Lung (tissue), 16 donors: ENCODE data around the gene MAOA. TPM values are rescaled to one million over a fixed set of nuclear protein-coding genes. Genes with fewer than 3 reads are reported as not detected.
A peak's percentile ranks its signal among the peaks of the same experiment; 100 is the strongest.

Experiments used
- ATAC-seq: fragments of 200-7000 bp; cut with Tn5 transposase; one replicate; pipeline ENCODE4 v1.9.1; 2020; ENCODE audit warnings: moderate number of reproducible peaks; ENCODE audit not compliant: insufficient read depth, low FRiP score
- DNase-seq, 3 donors: peaks; one replicate each; pipeline ENCODE4 v3.0.0-alpha.2; 2013 to 2017
- H3K27ac ChIP-seq, 2 donors: one replicate each; pipeline ENCODE4 v1.5.1; 2013; ENCODE audit warnings: mild to moderate bottlenecking in 2 of 2, moderate library complexity in 2 of 2, control low read depth in 1 of 2, inconsistent platforms in 1 of 2, low read depth in 1 of 2, low read length in 1 of 2
- H3K27me3 ChIP-seq, 3 donors: one replicate each; pipeline ENCODE4 v1.5.1; 2013; ENCODE audit warnings: low read length in 2 of 3; ENCODE audit not compliant: control insufficient read depth in 3 of 3, insufficient read depth in 3 of 3
- H3K36me3 ChIP-seq, 4 donors: one replicate each; pipeline ENCODE4 v1.5.1; 2013; ENCODE audit warnings: low read length in 4 of 4, mild to moderate bottlenecking in 1 of 4, moderate library complexity in 1 of 4; ENCODE audit not compliant: control insufficient read depth in 4 of 4, insufficient read depth in 4 of 4
- H3K4me1 ChIP-seq, 5 donors: one replicate each; pipeline ENCODE4 v1.5.1; 2013; ENCODE audit warnings: low read length in 5 of 5, mild to moderate bottlenecking in 2 of 5, moderate library complexity in 1 of 5; ENCODE audit not compliant: control insufficient read depth in 5 of 5, insufficient read depth in 5 of 5
- H3K4me3 ChIP-seq: one replicate; pipeline ENCODE4 v1.5.1; 2013; ENCODE audit warnings: mild to moderate bottlenecking, control low read depth, moderate library complexity
- H3K9ac ChIP-seq, 2 donors: one replicate each; pipeline ENCODE4 v1.5.1; 2013; ENCODE audit warnings: low read length in 2 of 2, control low read depth in 1 of 2; ENCODE audit not compliant: insufficient read depth in 1 of 2
- H3K9me3 ChIP-seq, 4 donors: one replicate each; pipeline ENCODE4 v1.5.1; 2013; ENCODE audit warnings: low read length in 3 of 4, mild to moderate bottlenecking in 1 of 4, moderate library complexity in 1 of 4; ENCODE audit not compliant: control insufficient read depth in 4 of 4, insufficient read depth in 3 of 4
- WGBS, 2 donors: extraction: QIAGEN DNeasy Blood & Tissue Kit; methylation state at CpG; one replicate each; pipeline ENCODE4 v1.1.7; 2013; 5-methylcytosine and 5-hydroxymethylcytosine counted together
- long read RNA-seq, 5 donors: transcript quantifications; one replicate each; lab custom pipeline, GENCODE V29; 2026
- polyA plus RNA-seq, 2 donors: library from polyadenylated mRNA; stranded (reverse); fragments of 200-250 nt; gene quantifications; one replicate each; pipeline ENCODE4 v1.2.1, GENCODE V29; 2013
- total RNA-seq, 2 donors: library from RNA; depleted of rRNA in 1 of 2; stranded (reverse); fragments of >200 nt in 1 of 2; gene quantifications; one replicate each; pipeline ENCODE4 v1.2.1, GENCODE V29; 2014 to 2021
- TF ChIP-seq, protein P1 (sequence below): IDR thresholded peaks from 2 replicates; pipeline ENCODE4 v1.5.1; 2012; ENCODE audit warnings: mild to moderate bottlenecking; ENCODE audit errors: control extremely low read depth, extremely low read depth
- donor health status: control.
- donor health status: control.
- donor health status: Bipolar disorder and iron deficiency.
- donor health status: healthy.
- donor health status: DM: yes; HTN: yes; CAD: no.

Gene MAOA
- 100 to 1,000 TPM; 134 to 187 TPM for total RNA-seq
- polyA plus RNA-seq = 100 to 1,000 TPM in 1 of 2 donors, 10 to 100 TPM in 1; 70.0 to 101 TPM
- long read RNA-seq, donor 1, full-length matches to known transcripts = 11 of 11 reads
- long read RNA-seq, donor 1, partial matches to known transcripts = 0 of 11 reads
- long read RNA-seq, donor 1, other reads (novel, unspliced or antisense) = 0 of 11 reads
- long read RNA-seq, donor 2, full-length matches to known transcripts = 4 of 4 reads
- long read RNA-seq, donor 2, partial matches to known transcripts = 0 of 4 reads
- long read RNA-seq, donor 2, other reads (novel, unspliced or antisense) = 0 of 4 reads
- long read RNA-seq, donor 3, full-length matches to known transcripts = 5 of 5 reads
- long read RNA-seq, donor 3, partial matches to known transcripts = 0 of 5 reads
- long read RNA-seq, donor 3, other reads (novel, unspliced or antisense) = 0 of 5 reads
- long read RNA-seq, donor 4, full-length matches to known transcripts = 3 of 3 reads
- long read RNA-seq, donor 4, partial matches to known transcripts = 0 of 3 reads
- long read RNA-seq, donor 4, other reads (novel, unspliced or antisense) = 0 of 3 reads
- long read RNA-seq, donor 5, full-length matches to known transcripts = 6 of 6 reads
- long read RNA-seq, donor 5, partial matches to known transcripts = 0 of 6 reads
- long read RNA-seq, donor 5, other reads (novel, unspliced or antisense) = 0 of 6 reads

GRCh38 chrX:43656005-43656494 is at the start of gene MAOA:
TSS of gene MAOA (plus strand) at chrX:43656299. CDS start at chrX:43656342, 43 bp downstream.
- H3K9ac ChIP-seq = peak within 1 kb of the TSS; percentile 11 to 74
- ATAC-seq = peak; percentile 48
- 2 to 39% methylated on average over 25 to 29 of the region's 29 CpGs for WGBS, 2 donors
- H3K4me1 ChIP-seq = no peaks in the 10 kb centered on the region
- H3K27ac ChIP-seq = peak within 1 kb of the TSS; percentile 86 to 97
- DNase-seq = peak; percentile 73 to 81 (median 75)
- H3K4me3 ChIP-seq = peak within 1 kb of the TSS; percentile 49
- H3K36me3 ChIP-seq = no peaks in the 10 kb centered on the region
- peaks cover 0 to 18% (median 6%) of the 10 kb centered on the region in 3 donors for H3K27me3 ChIP-seq
- TF ChIP-seq, protein P1, sequence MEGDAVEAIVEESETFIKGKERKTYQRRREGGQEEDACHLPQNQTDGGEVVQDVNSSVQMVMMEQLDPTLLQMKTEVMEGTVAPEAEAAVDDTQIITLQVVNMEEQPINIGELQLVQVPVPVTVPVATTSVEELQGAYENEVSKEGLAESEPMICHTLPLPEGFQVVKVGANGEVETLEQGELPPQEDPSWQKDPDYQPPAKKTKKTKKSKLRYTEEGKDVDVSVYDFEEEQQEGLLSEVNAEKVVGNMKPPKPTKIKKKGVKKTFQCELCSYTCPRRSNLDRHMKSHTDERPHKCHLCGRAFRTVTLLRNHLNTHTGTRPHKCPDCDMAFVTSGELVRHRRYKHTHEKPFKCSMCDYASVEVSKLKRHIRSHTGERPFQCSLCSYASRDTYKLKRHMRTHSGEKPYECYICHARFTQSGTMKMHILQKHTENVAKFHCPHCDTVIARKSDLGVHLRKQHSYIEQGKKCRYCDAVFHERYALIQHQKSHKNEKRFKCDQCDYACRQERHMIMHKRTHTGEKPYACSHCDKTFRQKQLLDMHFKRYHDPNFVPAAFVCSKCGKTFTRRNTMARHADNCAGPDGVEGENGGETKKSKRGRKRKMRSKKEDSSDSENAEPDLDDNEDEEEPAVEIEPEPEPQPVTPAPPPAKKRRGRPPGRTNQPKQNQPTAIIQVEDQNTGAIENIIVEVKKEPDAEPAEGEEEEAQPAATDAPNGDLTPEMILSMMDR = no peak
- peaks cover 0 to 5% (median 0%) of the 10 kb centered on the region in 4 donors for H3K9me3 ChIP-seq

GRCh38 chrX:43612400-43612799 is 43.7 kb upstream of the MAOA start:
- Histone ChIP-seq H3K9ac (no peak overlapping the region), H3K27me3 (peaks cover 0 to 2% (median 0%) of the 10 kb centered on the region in 3 donors), H3K9me3 (peaks cover 0 to 5% (median 1%) of the 10 kb centered on the region in 4 donors), H3K36me3 (no peaks in the 10 kb centered on the region), H3K4me1 (peaks cover 0 to 10% (median 0%) of the 10 kb centered on the region in 5 donors), H3K4me3 (no peak overlapping the region), H3K27ac (no peak overlapping the region)
- TF ChIP-seq, protein P1 = no peak
- no peak for ATAC-seq
- DNase-seq = no peak

DNA sequence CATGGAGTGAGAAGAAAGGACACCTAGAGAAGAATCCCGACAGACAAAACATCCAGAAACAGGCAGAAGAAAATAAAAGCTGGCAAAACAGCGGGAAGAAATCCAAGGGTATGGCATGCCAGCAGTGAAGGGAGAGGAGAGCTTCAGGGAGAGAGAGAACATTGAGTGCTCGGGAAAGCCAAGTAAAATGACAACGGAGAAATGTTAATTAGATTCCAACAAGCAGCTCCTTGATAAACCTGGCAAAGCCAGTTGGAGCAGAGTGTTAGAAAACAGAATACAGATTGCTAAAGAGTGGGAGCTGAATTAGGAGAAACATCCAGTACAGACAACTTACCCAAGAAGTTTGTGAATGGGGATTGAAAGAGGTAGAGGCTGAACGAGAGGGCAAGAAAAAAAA is 40.4 kb upstream of the MAOA start:
- peaks cover 0 to 3% (median 1%) of the 10 kb centered on the region in 4 donors for H3K9me3 ChIP-seq
- DNase-seq = peak in 2 of 3 donors; percentile 34 to 48
- H3K36me3 ChIP-seq = no peaks in the 10 kb centered on the region
- no peak overlapping the region for H3K9ac ChIP-seq
- ATAC-seq = no peak
- TF ChIP-seq, protein P1 = no peak
- WGBS, 2 donors = 69 to 75% methylated on average over 5 of the region's 5 CpGs
- peak overlapping the region in 1 of 2 donors; percentile 6 for H3K27ac ChIP-seq
- peaks cover 0 to 10% (median 0%) of the 10 kb centered on the region in 5 donors for H3K4me1 ChIP-seq
- no peak overlapping the region for H3K4me3 ChIP-seq
- peaks cover 0 to 4% (median 3%) of the 10 kb centered on the region in 3 donors for H3K27me3 ChIP-seq
